GM13976 (cell line): ENCODE results near the gene SLC13A3.

Experiments used
- DNase-seq: peaks from one replicate; pipeline ENCODE4 v3.0.0; 2012; ENCODE audit warnings: low spot score
- in situ Hi-C: fragments of 300-500 bp; cut with MboI; formaldehyde crosslinking; loops from one replicate; pipeline ENCODE4 v1.12.0; 2022; ENCODE audit warnings: low sequenced_read_pairs, mixed read lengths, inconsistent platforms; ENCODE audit not compliant: unreplicated experiment
- TF ChIP-seq, protein P1 (sequence below): IDR thresholded peaks from 2 replicates; pipeline ENCODE4 v1.5.1; 2012; ENCODE audit warnings: borderline replicate concordance, mild to moderate bottlenecking; ENCODE audit not compliant: insufficient read depth; ENCODE audit errors: extremely low read depth, missing control alignments, control extremely low read depth

The SLC13A3 gene

GRCh38 chr20:46551522-46552381, 99.5 kb downstream of the SLC13A3 start:
- DNase-seq, result peak; percentile 41
- TF ChIP-seq, protein P1, sequence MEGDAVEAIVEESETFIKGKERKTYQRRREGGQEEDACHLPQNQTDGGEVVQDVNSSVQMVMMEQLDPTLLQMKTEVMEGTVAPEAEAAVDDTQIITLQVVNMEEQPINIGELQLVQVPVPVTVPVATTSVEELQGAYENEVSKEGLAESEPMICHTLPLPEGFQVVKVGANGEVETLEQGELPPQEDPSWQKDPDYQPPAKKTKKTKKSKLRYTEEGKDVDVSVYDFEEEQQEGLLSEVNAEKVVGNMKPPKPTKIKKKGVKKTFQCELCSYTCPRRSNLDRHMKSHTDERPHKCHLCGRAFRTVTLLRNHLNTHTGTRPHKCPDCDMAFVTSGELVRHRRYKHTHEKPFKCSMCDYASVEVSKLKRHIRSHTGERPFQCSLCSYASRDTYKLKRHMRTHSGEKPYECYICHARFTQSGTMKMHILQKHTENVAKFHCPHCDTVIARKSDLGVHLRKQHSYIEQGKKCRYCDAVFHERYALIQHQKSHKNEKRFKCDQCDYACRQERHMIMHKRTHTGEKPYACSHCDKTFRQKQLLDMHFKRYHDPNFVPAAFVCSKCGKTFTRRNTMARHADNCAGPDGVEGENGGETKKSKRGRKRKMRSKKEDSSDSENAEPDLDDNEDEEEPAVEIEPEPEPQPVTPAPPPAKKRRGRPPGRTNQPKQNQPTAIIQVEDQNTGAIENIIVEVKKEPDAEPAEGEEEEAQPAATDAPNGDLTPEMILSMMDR, result no peak
- in situ Hi-C loops, result no loop called here

DNA sequence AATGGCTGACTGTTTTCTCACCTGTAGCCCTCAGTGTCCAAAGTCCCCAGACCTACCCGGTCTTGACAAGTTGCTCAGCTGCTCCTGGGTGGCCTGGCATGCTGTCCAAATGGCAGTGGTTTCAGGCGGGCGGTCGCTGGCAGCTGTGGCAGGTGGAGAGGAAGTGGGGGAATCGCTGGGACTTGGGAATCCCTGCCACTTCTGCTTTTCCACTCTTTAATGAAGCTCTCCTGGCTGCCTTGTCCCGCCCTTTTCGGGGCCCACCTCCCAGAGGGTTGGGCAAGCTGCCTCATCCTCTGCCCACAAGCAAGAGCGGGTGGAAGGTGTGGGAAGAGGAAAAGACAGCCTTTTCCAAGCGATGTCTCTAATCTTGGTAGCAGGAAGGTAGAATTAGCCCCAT, 100.8 kb downstream of the SLC13A3 start, which contains the start of gene OCSTAMP:
Gene OCSTAMP (minus strand): TSS at position 194 of the 400 bp plus-strand sequence. CDS start 94 bp downstream, at position 100.
- TF ChIP-seq, protein P1, result no peak
- in situ Hi-C loops, result no loop called here
- DNase-seq, result no peak

DNA sequence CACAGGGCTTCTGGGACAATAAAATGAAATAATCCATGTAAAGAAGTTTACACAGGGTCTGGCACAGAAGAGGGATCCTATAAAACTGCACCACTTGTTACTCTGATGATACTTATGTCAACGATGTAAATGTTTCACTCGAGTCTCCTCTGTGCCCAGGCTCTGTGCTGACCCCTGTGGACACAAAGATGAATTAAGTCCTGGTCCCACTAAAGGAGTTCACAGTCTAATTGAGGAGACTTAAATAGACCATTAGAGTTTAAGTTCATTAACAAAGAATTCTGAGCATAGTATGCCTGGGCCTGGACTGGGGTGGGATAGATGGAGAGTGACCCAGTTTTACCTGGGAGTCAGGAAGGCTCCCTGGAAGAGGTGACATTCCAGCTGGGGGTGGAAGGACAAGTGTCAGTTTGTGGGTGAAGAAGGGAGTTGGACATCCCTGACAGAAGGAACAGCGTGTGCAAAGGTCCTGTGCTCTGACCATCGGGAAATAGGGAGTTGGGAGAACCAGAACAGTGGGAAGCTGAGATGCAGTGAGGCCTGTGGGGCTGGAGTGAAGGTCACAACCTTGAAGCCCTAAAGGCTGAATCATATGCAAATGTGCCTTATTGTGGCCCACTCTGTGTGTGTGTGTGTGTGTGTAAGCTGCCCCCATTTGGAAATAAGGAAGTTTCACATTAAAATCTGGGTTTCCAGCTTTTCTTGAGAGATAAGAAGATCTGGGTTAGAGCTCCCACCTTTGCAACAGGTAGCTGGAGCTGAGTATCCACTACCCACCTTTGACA, 101.9 kb downstream of the SLC13A3 start:
- in situ Hi-C loops, result no loop called here
- TF ChIP-seq, protein P1, result no peak
- no peak for DNase-seq

DNA sequence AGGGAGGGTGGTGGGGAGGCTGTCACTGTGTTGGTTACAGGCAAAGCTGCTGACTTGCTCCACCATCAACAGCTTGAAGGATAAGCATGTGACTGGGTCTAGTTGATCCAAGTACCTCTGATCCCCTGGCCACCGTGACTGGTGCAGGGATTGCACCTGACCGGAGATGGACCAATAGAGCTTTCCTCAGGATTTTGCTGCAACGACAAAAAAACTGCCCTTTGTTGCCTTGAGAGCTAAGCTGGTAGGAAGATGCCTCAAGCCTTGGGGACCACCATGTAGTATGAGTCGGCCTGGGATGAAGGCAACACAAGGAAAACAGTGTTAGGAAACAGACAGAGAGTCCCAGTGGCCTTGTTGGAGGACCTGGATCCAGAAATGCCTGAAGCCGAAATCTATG, 102.6 kb downstream of the SLC13A3 start:
- in situ Hi-C loops, result no loop called here
- no peak for DNase-seq
- TF ChIP-seq, protein P1, result no peak

GRCh38 chr20:46547995-46548394, 103.3 kb downstream of the SLC13A3 start:
- in situ Hi-C loops, result no loop called here
- no peak for DNase-seq
- TF ChIP-seq, protein P1, result no peak

DNA sequence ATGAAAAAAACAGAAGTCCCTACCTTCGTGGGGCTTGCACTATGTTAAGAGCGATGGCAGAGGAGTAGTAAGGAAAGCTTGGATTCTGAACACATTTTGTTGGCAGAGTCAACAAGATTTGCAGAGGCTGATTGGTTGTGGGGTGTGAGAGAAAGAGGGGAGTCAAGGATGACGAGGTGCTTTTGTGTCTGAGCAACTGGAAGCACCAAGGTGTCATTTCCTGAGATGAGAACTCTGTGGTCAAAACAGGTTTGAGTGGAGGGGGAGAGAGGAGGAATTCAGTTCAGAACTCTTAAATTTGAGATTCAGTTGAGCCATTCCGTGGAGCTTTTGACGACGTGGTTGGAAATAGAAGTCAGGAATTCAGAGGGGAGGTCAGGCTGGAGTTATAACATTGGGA, 104.3 kb downstream of the SLC13A3 start:
- in situ Hi-C loops, result no loop called here
- DNase-seq, result no peak
- TF ChIP-seq, protein P1, result no peak
